GM12874 (cell line): ENCODE measurements around the gene CDC25B.

Experiments
- TF ChIP-seq, protein P1 (sequence below): IDR thresholded peaks from 2 replicates; pipeline ENCODE4 v1.5.1; 2011; ENCODE audit warnings: low read depth, mild to moderate bottlenecking, control low read depth, low read length, moderate library complexity; ENCODE audit not compliant: insufficient read depth

CDC25B gene

GRCh38 chr20:3775457-3776108, 20.5 kb upstream of the CDC25B start:
- TF ChIP-seq, protein P1, sequence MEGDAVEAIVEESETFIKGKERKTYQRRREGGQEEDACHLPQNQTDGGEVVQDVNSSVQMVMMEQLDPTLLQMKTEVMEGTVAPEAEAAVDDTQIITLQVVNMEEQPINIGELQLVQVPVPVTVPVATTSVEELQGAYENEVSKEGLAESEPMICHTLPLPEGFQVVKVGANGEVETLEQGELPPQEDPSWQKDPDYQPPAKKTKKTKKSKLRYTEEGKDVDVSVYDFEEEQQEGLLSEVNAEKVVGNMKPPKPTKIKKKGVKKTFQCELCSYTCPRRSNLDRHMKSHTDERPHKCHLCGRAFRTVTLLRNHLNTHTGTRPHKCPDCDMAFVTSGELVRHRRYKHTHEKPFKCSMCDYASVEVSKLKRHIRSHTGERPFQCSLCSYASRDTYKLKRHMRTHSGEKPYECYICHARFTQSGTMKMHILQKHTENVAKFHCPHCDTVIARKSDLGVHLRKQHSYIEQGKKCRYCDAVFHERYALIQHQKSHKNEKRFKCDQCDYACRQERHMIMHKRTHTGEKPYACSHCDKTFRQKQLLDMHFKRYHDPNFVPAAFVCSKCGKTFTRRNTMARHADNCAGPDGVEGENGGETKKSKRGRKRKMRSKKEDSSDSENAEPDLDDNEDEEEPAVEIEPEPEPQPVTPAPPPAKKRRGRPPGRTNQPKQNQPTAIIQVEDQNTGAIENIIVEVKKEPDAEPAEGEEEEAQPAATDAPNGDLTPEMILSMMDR = no peak

- TF ChIP-seq, protein P1 = no peak
Measured at GRCh38 chr20:3777381-3777715, 18.8 kb upstream of the CDC25B start.

- TF ChIP-seq, protein P1 = no peak
Measured at GRCh38 chr20:3777716-3778629, 18.1 kb upstream of the CDC25B start.

GRCh38 chr20:3778976-3779375, 17.1 kb upstream of the CDC25B start:
- TF ChIP-seq, protein P1 = no peak

- TF ChIP-seq, protein P1 = no peak
Measured at GRCh38 chr20:3781153-3781910, 14.8 kb upstream of the CDC25B start, which contains the start of gene SPEF1. Gene SPEF1, minus strand, starts transcription at chr20:3781448. Its CDS starts 161 bp downstream, at chr20:3781287.

DNA sequence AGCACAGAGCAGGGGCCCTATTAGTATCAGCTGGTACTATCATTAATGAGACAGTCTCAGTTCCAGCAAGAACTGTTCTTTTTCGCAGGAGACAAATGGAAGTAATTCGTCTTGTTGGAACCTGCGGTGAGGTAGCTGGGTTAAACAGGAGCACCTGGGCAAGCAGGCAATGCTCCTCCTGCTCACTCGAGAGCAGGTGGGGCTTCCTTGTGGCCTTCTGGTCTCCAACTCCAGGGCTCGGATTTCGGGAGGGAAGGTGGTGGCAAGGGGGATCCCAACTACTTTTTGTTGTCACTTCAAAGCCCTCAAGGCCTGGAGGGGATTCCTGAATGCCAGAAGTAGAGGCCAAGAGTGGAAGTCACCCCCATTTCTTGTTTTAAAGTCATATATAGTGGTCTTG, 13.5 kb upstream of the CDC25B start:
- TF ChIP-seq, protein P1 = no peak

- TF ChIP-seq, protein P1 = no peak
Measured at GRCh38 chr20:3783068-3783489, 13.0 kb upstream of the CDC25B start.
